OCI-LY7 (cell line): ENCODE data around the gene WSB1. TPM values are rescaled to one million over a fixed set of nuclear protein-coding genes. Genes with fewer than 3 reads are reported as not detected.

ENCODE experiments used
- BruUV-seq: library from RNA; stranded (reverse); fragments of 400-500 nt; replicated peaks from 2 replicates; lab custom pipeline; 2021; lab: Mats Ljungman, UMichigan
- CTCF ChIA-PET: fragments of 300-600 bp; sonication (Branson Sonifier 250); formaldehyde crosslinking; loops from one replicate; lab custom pipeline; 2022; ENCODE audit warnings: antibody characterized with exemption; ENCODE audit not compliant: unreplicated experiment; lab: Charles Lee
- POLR2A ChIA-PET: fragments of 300-600 bp; sonication (Branson Sonifier 250); formaldehyde crosslinking; loops from one replicate; lab custom pipeline; 2022; ENCODE audit warnings: antibody characterized with exemption; lab: Charles Lee
- DNase-seq: peaks from one replicate; pipeline ENCODE4 v3.0.0-alpha.2; 2015; ENCODE audit warnings: low spot score
- H2AFZ ChIP-seq: fragments of 200-600 bp; sonication (generic), shearing (Covaris generic); 2 replicates; pipeline ENCODE4 v1.6.1; 2014; ENCODE audit warnings: mild to moderate bottlenecking, antibody characterized with exemption, low read length, moderate library complexity
- H3K27ac ChIP-seq: fragments of 200-600 bp; sonication (generic); 2 replicates; pipeline ENCODE4 v1.5.1; 2014; ENCODE audit warnings: mixed run types, low read depth, mild to moderate bottlenecking, moderate library complexity, low read length, inconsistent platforms; ENCODE audit not compliant: poor library complexity, severe bottlenecking
- H3K36me3 ChIP-seq: fragments of 200-600 bp; sonication (generic); 2 replicates; pipeline ENCODE4 v1.6.1; 2014; ENCODE audit warnings: mild to moderate bottlenecking, antibody characterized with exemption, low read length, moderate library complexity, mixed read lengths; ENCODE audit not compliant: insufficient read depth
- H3K4me1 ChIP-seq: fragments of 200-600 bp; sonication (generic); 2 replicates; pipeline ENCODE4 v1.5.1; 2014; ENCODE audit warnings: mild to moderate bottlenecking, low read length; ENCODE audit not compliant: insufficient read depth, poor library complexity, severe bottlenecking
- H3K4me2 ChIP-seq: fragments of 200-600 bp; sonication (generic); 2 replicates; pipeline ENCODE4 v1.6.1; 2014; ENCODE audit warnings: mild to moderate bottlenecking, low read length
- H3K4me3 ChIP-seq: fragments of 200-600 bp; sonication (generic); 2 replicates; pipeline ENCODE4 v1.5.1; 2014; ENCODE audit warnings: mild to moderate bottlenecking, low read depth, low read length; ENCODE audit not compliant: poor library complexity, severe bottlenecking
- H3K79me2 ChIP-seq: fragments of 200-600 bp; sonication (generic); 2 replicates; pipeline ENCODE4 v1.6.1; 2016; ENCODE audit warnings: low read depth, mild to moderate bottlenecking, low read length, moderate library complexity, mixed read lengths; ENCODE audit not compliant: insufficient read depth
- H3K9me2 ChIP-seq: fragments of 200-600 bp; sonication (generic); 2 replicates; pipeline ENCODE4 v1.6.1; 2016; ENCODE audit warnings: mild to moderate bottlenecking, low read length, mixed read lengths; ENCODE audit not compliant: insufficient read depth
- H3K9me3 ChIP-seq: fragments of 200-600 bp; sonication (generic); 2 replicates; pipeline ENCODE4 v1.6.1; 2014; ENCODE audit warnings: mild to moderate bottlenecking, mixed run types, low read length, mixed read lengths
- H4K20me1 ChIP-seq: fragments of 200-600 bp; sonication (generic); 2 replicates; pipeline ENCODE4 v1.6.1; 2014; ENCODE audit warnings: mild to moderate bottlenecking, antibody characterized with exemption, low read length, moderate library complexity, mixed read lengths; ENCODE audit not compliant: insufficient read depth
- CTCF ChIP-seq: fragments of 200-600 bp; sonication (generic); conservative IDR thresholded peaks from 2 replicates; pipeline ENCODE4 v1.5.1; 2014; ENCODE audit warnings: mild to moderate bottlenecking, antibody characterized with exemption, low read length, moderate library complexity, mixed read lengths
- EZH2phosphoT487 ChIP-seq: fragments of 200-600 bp; sonication (generic); IDR thresholded peaks from 2 replicates; pipeline ENCODE4 v1.6.1; 2018; ENCODE audit warnings: low read depth, borderline replicate concordance, mild to moderate bottlenecking, mixed run types, antibody characterized with exemption, low read length, moderate library complexity, mixed read lengths
- intact Hi-C: fragments of 100-400 bp; cut with micrococcal nuclease; formaldehyde crosslinking; loops from one replicate; pipeline ENCODE4 v1.10.0; 2022; ENCODE audit not compliant: unreplicated experiment
- total RNA-seq, 2 experiments: library from RNA; depleted of rRNA in 1 of 2; stranded (reverse); fragments of >200 nt in 1 of 2; shearing (Covaris generic) in 1 of 2; gene quantifications; 2 replicates each; pipeline ENCODE4 v1.2.3, GENCODE V29; 2014 to 2022

The WSB1 gene
- total RNA-seq, 2 experiments from 2014 or later, result 115 to 118 TPM

- ChIA-PET CTCF (no interaction called here), POLR2A (interaction anchor here (0.6 to 0.7 kb wide), 2 partner anchors 66 to 139 kb away, joined by 3 to 4 read pairs; no protein-coding TSS in a partner anchor)
- intact Hi-C loops, result no loop called here
- no peak for DNase-seq
- BruUV-seq, result no TSS peak
- H3K9me2 ChIP-seq, result no peaks in the 10 kb centered on the region
- H2AFZ ChIP-seq, result no peak overlapping the region
- H3K4me3 ChIP-seq, result no peak overlapping the region
- no peaks in the 10 kb centered on the region for H3K79me2 ChIP-seq
- H3K36me3 ChIP-seq, result no peaks in the 10 kb centered on the region
- H4K20me1 ChIP-seq, result no peaks in the 10 kb centered on the region
- no peaks in the 10 kb centered on the region for H3K4me1 ChIP-seq
- no peak overlapping the region for H3K27ac ChIP-seq
- TF ChIP-seq CTCF (no peak), EZH2phosphoT487 (no peak)
- no peaks in the 10 kb centered on the region for H3K9me3 ChIP-seq
- H3K4me2 ChIP-seq, result no peak overlapping the region
These were observed 30.5 kb upstream of the WSB1 start for GRCh38 chr17:27263386-27263785.

GRCh38 chr17:27264068-27264812, 29.7 kb upstream of the WSB1 start:
- ChIA-PET POLR2A (no interaction called here), CTCF (no interaction called here)
- BruUV-seq, result no TSS peak

More at GRCh38 chr17:27264068-27264812, 29.7 kb upstream of the WSB1 start:
- intact Hi-C loops, result no loop called here
- Histone ChIP-seq H4K20me1 (no peaks in the 10 kb centered on the region), H3K9me3 (no peaks in the 10 kb centered on the region), H2AFZ (no peak overlapping the region), H3K4me3 (no peak overlapping the region), H3K27ac (no peak overlapping the region), H3K4me1 (no peaks in the 10 kb centered on the region), H3K79me2 (no peaks in the 10 kb centered on the region), H3K4me2 (no peak overlapping the region), H3K9me2 (no peaks in the 10 kb centered on the region), H3K36me3 (no peaks in the 10 kb centered on the region)
- TF ChIP-seq EZH2phosphoT487 (no peak), CTCF (no peak)
- no peak for DNase-seq
